ENCODE results near the gene GPAT2. TPM values are rescaled to one million over a fixed set of nuclear protein-coding genes. Genes with fewer than 3 reads are reported as not detected.
A peak's percentile ranks its signal among the peaks of the same experiment; 100 is the strongest.
"Not testable (repeated sequence)": the region's sequence is repeated elsewhere in the genome, so short reads cannot be mapped to it uniquely, and the experiment has no call there.

Gene GPAT2
- total RNA-seq, 1 experiment from 2014 or later: not detected

DNA sequence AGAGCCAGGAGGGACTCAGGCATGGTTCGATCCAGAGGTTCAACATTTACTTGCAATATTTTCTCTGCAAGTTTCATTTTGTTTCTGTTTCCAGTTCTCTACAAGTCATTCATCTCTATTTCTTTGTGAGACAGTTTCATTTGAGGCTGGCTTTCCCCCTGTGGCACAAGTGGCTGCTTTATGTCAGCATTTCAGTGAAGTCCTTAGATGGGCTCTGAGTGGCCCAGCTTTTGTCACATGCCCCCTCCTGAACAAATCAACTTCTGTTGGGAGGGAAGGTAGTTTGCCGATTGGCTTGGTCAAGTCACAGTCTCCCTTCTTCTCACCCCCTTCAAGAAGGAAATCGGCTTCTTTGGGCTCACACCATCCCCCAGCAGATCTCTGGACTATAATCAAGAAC, 17.9 kb upstream of the GPAT2 start:
- H3K4me3 Mint-ChIP-seq (ENCODE audit: unreplicated experiment); POLR2A ChIA-PET; DNase-seq; H3K9me3 Mint-ChIP-seq (ENCODE audit: unreplicated experiment); H3K36me3 ChIP-seq (ENCODE audit: control insufficient read depth, insufficient read depth, low read length); intact Hi-C loops (cut with micrococcal nuclease; ENCODE audit: unreplicated experiment); H3K4me1 ChIP-seq; CTCF ChIA-PET; H3K27ac Mint-ChIP-seq (ENCODE audit: unreplicated experiment); H3K9me3 ChIP-seq; H3K4me3 ChIP-seq (ENCODE audit: low read depth, low read length); BruUV-seq (replicated peaks); H3K36me3 Mint-ChIP-seq (ENCODE audit: insufficient read depth, unreplicated experiment); H3K4me1 Mint-ChIP-seq (ENCODE audit: low read depth, unreplicated experiment); H3K27me3 ChIP-seq (replicated peaks; ENCODE audit: control insufficient read depth, insufficient read depth, low read length); H3K27me3 Mint-ChIP-seq (ENCODE audit: insufficient read depth, unreplicated experiment): not testable (repeated sequence)

DNA sequence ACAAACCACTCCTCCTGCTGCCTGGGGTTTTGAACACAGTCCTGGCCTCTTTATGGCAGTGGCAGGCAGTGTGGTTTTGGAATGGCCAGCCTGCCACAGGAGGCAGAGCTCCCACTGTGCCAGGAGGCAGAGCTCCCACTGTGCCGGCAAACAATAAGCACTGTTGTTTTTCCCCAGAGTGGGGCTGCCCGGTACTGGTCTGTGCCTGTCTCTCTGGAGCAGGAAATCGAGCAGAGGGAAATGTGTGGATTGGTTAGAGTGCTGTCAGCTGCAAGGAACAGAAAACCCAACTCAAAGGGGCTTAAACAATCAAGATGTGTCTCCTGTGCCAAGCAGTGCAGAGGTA, 15.2 kb upstream of the GPAT2 start:
- CTCF ChIA-PET; H3K27me3 Mint-ChIP-seq (ENCODE audit: insufficient read depth, unreplicated experiment); BruUV-seq (replicated peaks); H3K4me1 Mint-ChIP-seq (ENCODE audit: low read depth, unreplicated experiment); DNase-seq; H3K4me1 ChIP-seq; H3K9me3 Mint-ChIP-seq (ENCODE audit: unreplicated experiment); intact Hi-C loops (cut with micrococcal nuclease; ENCODE audit: unreplicated experiment); H3K4me3 Mint-ChIP-seq (ENCODE audit: unreplicated experiment); H3K36me3 Mint-ChIP-seq (ENCODE audit: insufficient read depth, unreplicated experiment); H3K4me3 ChIP-seq (ENCODE audit: low read depth, low read length); H3K27me3 ChIP-seq (replicated peaks; ENCODE audit: control insufficient read depth, insufficient read depth, low read length); H3K36me3 ChIP-seq (ENCODE audit: control insufficient read depth, insufficient read depth, low read length); H3K9me3 ChIP-seq; H3K27ac Mint-ChIP-seq (ENCODE audit: unreplicated experiment); POLR2A ChIA-PET: not testable (repeated sequence)

DNA sequence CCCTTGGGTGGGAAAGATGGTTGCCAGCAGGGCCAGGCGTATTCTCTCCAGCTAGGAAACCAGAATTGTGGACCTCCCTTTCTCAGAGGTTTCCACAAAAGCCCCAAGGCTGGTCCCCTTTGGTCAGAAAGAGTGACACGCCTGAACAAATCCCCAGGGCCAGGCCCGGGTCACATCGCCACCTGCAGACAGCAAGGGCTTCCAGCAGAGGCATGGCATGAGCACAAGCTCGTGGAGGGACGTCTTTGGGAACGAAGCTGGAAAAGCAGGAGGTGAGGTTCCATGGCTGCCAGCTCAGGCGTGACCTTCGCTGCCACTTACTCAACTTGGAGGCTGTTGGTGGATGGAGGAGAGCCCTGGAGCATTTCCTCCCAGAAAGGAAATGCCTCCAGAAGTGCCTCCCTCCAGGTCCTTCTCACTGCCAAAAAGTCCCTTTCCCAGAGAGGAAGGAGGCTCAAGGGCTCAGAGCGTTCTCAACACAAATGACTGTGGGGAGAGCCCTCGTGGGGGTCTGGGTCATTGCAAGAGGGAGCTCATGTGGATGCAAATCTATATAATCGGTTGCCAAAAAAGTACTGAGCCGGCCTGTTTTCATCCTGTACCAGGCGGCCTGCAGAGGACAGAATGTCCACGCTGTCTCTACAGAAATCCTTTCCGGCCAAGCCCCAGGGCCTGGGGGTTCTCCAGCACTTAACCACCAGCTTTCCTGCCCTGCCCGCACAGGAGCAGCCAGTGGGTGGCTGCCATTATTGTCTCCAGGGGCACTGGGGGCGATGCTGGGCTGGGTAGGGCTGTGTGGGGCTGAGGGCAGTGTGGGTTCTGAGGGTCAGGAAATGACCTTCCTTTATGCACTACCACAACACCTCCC, 14.6 kb upstream of the GPAT2 start:
- H3K36me3 Mint-ChIP-seq (ENCODE audit: insufficient read depth, unreplicated experiment); BruUV-seq (replicated peaks); H3K4me3 ChIP-seq (ENCODE audit: low read depth, low read length); H3K9me3 Mint-ChIP-seq (ENCODE audit: unreplicated experiment); H3K27me3 ChIP-seq (replicated peaks; ENCODE audit: control insufficient read depth, insufficient read depth, low read length); intact Hi-C loops (cut with micrococcal nuclease; ENCODE audit: unreplicated experiment); H3K4me1 ChIP-seq; H3K27ac Mint-ChIP-seq (ENCODE audit: unreplicated experiment); H3K4me3 Mint-ChIP-seq (ENCODE audit: unreplicated experiment); POLR2A ChIA-PET; H3K4me1 Mint-ChIP-seq (ENCODE audit: low read depth, unreplicated experiment); H3K36me3 ChIP-seq (ENCODE audit: control insufficient read depth, insufficient read depth, low read length); CTCF ChIA-PET; H3K9me3 ChIP-seq; H3K27me3 Mint-ChIP-seq (ENCODE audit: insufficient read depth, unreplicated experiment): not testable (repeated sequence)
- peak; percentile 49 to 51 for DNase-seq

DNA sequence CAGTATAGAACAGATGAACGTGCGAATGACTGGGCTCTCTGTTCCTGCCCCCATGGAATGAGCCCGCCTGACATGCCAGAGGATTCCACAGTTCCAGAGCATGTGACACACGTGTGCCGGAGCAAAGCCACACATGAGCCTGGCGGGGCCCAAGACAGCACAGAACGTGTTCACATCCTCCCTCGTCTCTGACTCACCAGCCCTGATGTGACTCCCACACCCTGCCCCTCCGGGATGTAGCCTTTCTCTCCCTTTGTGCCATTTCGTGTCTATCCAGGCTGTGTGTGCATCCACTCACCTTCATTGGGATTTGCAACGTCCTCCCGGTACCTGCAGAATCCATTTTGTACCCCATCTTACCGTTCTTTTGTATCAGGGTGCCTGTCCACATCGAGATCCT, 838 bp upstream of the GPAT2 start:
- H3K27ac Mint-ChIP-seq (ENCODE audit: unreplicated experiment); POLR2A ChIA-PET; CTCF ChIA-PET; DNase-seq; intact Hi-C loops (cut with micrococcal nuclease; ENCODE audit: unreplicated experiment); H3K36me3 ChIP-seq (ENCODE audit: control insufficient read depth, insufficient read depth, low read length); H3K4me1 ChIP-seq; H3K9me3 Mint-ChIP-seq (ENCODE audit: unreplicated experiment); H3K9me3 ChIP-seq; BruUV-seq (replicated peaks); H3K4me3 Mint-ChIP-seq (ENCODE audit: unreplicated experiment); H3K27me3 ChIP-seq (replicated peaks; ENCODE audit: control insufficient read depth, insufficient read depth, low read length); H3K36me3 Mint-ChIP-seq (ENCODE audit: insufficient read depth, unreplicated experiment); H3K4me3 ChIP-seq (ENCODE audit: low read depth, low read length); H3K4me1 Mint-ChIP-seq (ENCODE audit: low read depth, unreplicated experiment); H3K27me3 Mint-ChIP-seq (ENCODE audit: insufficient read depth, unreplicated experiment): not testable (repeated sequence)

DNA sequence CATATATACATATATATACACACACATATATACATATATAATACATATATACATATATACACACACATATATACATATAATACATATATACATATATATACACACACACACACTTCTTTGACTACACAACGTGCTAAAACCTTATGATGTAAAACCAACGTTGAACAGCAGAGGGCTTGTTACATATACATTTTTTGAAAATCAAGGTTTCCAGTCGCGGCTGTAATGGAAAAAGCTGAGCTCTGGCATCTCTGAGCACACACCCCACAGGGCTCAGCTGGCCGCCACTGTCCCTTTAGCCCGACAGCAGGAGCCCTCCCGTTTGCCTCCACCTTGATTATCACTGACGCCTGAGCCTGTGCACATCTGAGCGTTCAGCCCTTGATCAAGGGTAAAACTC, 719 bp downstream of the GPAT2 start:
- H3K27me3 Mint-ChIP-seq (ENCODE audit: insufficient read depth, unreplicated experiment); H3K9me3 Mint-ChIP-seq (ENCODE audit: unreplicated experiment); H3K4me1 ChIP-seq; H3K36me3 Mint-ChIP-seq (ENCODE audit: insufficient read depth, unreplicated experiment); POLR2A ChIA-PET; intact Hi-C loops (cut with micrococcal nuclease; ENCODE audit: unreplicated experiment); H3K9me3 ChIP-seq; BruUV-seq (replicated peaks); H3K36me3 ChIP-seq (ENCODE audit: control insufficient read depth, insufficient read depth, low read length); DNase-seq; H3K27me3 ChIP-seq (replicated peaks; ENCODE audit: control insufficient read depth, insufficient read depth, low read length); H3K4me1 Mint-ChIP-seq (ENCODE audit: low read depth, unreplicated experiment); H3K4me3 ChIP-seq (ENCODE audit: low read depth, low read length); H3K27ac Mint-ChIP-seq (ENCODE audit: unreplicated experiment); H3K4me3 Mint-ChIP-seq (ENCODE audit: unreplicated experiment); CTCF ChIA-PET: not testable (repeated sequence)

DNA sequence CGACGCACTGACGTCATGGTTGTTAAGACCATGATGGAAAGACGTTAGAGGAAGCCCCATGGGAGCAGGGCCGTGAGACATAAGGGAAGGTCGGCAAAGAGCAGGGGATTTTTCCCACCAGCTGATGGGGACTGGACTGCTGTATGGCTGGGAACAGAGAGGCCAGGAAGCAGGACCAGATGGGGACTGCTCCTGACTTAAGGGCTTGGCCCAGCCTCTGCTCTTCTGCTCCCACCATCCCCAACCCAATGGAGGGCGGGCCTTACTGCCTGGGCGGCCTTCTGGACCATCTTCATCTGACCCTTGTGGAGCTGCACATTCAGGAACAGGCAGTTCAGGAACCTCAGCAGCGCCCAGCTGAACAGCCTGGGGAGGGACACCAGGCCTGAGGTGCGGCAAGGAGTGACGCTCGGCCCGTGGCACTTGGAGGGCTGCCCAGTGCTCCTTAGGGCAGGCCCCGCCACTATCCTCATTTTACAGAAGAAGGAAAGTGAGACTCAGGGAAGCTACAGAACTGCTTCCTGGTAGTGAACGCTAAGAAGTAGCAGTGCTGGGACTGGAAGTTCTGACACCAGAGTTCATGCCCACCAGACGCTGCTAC, 6.9 kb downstream of the GPAT2 start:
- H3K27me3 ChIP-seq (replicated peaks; ENCODE audit: control insufficient read depth, insufficient read depth, low read length); H3K9me3 Mint-ChIP-seq (ENCODE audit: unreplicated experiment); H3K27ac Mint-ChIP-seq (ENCODE audit: unreplicated experiment); POLR2A ChIA-PET; H3K36me3 ChIP-seq (ENCODE audit: control insufficient read depth, insufficient read depth, low read length); H3K27me3 Mint-ChIP-seq (ENCODE audit: insufficient read depth, unreplicated experiment); H3K4me3 ChIP-seq (ENCODE audit: low read depth, low read length); CTCF ChIA-PET; H3K4me1 Mint-ChIP-seq (ENCODE audit: low read depth, unreplicated experiment); H3K9me3 ChIP-seq; BruUV-seq (replicated peaks); DNase-seq; H3K4me1 ChIP-seq; H3K4me3 Mint-ChIP-seq (ENCODE audit: unreplicated experiment); H3K36me3 Mint-ChIP-seq (ENCODE audit: insufficient read depth, unreplicated experiment): not testable (repeated sequence)
- intact Hi-C loops (cut with micrococcal nuclease; ENCODE audit: unreplicated experiment): loop anchor here (10.0 kb wide), 3 partner anchors 87 to 237 kb away; partner anchors contain the start of genes ADRA2B, CIAO1 and TMEM127

DNA sequence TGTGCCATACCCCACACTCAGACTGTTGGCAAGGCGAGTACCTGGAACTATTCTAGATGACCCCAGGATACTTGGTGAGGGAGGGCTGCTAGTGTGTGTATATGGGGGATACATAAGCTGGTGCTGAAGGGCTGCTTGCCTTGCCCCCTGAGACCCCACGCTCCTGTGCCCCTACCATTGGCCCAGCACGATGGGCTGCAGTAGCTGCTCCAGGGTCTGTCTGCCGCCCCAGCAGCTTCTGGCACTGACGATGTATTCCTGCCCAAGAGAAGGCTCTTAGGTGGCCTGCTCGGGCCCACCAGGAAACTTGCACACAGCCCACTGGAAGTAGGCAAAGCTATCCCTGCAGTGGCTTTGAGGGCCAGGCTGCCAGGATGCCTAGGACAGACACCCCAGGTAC, 9.0 kb downstream of the GPAT2 start:
- intact Hi-C loops (cut with micrococcal nuclease; ENCODE audit: unreplicated experiment): loop anchor here (10.0 kb wide), 3 partner anchors 89 to 239 kb away; partner anchors contain the start of genes ADRA2B, CIAO1 and TMEM127
- H3K4me3 Mint-ChIP-seq (ENCODE audit: unreplicated experiment); H3K27me3 Mint-ChIP-seq (ENCODE audit: insufficient read depth, unreplicated experiment); H3K4me1 Mint-ChIP-seq (ENCODE audit: low read depth, unreplicated experiment); H3K4me3 ChIP-seq (ENCODE audit: low read depth, low read length); H3K9me3 Mint-ChIP-seq (ENCODE audit: unreplicated experiment); CTCF ChIA-PET; H3K36me3 ChIP-seq (ENCODE audit: control insufficient read depth, insufficient read depth, low read length); H3K27me3 ChIP-seq (replicated peaks; ENCODE audit: control insufficient read depth, insufficient read depth, low read length); H3K27ac Mint-ChIP-seq (ENCODE audit: unreplicated experiment); H3K9me3 ChIP-seq; POLR2A ChIA-PET; H3K4me1 ChIP-seq; BruUV-seq (replicated peaks); H3K36me3 Mint-ChIP-seq (ENCODE audit: insufficient read depth, unreplicated experiment): not testable (repeated sequence)
- peak in 1 of 2 experiments; percentile 12 for DNase-seq

Measured in Caco-2 (cell line).